GM12873 (cell line): ENCODE results near the gene ATG16L1.

Experiments
- TF ChIP-seq, protein P1 (sequence below): IDR thresholded peaks from 2 replicates; pipeline ENCODE4 v1.5.1; 2012; ENCODE audit warnings: low read depth, mild to moderate bottlenecking, moderate library complexity, low read length, control low read depth; ENCODE audit not compliant: insufficient read depth; ENCODE audit errors: missing control alignments

Gene ATG16L1

DNA sequence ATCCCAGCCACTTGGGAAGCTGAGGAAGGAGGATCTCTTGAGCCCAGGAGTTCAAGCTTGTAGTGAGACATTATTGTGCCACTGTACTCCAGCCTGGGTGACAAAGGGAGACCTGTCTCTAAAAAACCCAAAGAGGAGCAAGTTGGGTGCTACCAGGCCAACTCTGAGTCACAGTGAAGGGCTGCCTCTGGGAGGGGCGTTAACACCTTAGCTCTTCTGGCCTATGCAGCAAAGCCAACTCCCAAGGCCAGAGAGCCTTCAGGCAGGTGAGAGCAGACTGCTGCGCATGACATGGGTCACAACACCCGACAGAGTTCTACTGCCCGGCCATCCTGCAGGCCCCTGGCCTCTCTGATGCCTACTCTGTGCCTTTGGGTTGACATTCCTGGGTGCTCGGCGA, 32.6 kb upstream of the ATG16L1 start:
- TF ChIP-seq, protein P1, sequence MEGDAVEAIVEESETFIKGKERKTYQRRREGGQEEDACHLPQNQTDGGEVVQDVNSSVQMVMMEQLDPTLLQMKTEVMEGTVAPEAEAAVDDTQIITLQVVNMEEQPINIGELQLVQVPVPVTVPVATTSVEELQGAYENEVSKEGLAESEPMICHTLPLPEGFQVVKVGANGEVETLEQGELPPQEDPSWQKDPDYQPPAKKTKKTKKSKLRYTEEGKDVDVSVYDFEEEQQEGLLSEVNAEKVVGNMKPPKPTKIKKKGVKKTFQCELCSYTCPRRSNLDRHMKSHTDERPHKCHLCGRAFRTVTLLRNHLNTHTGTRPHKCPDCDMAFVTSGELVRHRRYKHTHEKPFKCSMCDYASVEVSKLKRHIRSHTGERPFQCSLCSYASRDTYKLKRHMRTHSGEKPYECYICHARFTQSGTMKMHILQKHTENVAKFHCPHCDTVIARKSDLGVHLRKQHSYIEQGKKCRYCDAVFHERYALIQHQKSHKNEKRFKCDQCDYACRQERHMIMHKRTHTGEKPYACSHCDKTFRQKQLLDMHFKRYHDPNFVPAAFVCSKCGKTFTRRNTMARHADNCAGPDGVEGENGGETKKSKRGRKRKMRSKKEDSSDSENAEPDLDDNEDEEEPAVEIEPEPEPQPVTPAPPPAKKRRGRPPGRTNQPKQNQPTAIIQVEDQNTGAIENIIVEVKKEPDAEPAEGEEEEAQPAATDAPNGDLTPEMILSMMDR, result no peak

DNA sequence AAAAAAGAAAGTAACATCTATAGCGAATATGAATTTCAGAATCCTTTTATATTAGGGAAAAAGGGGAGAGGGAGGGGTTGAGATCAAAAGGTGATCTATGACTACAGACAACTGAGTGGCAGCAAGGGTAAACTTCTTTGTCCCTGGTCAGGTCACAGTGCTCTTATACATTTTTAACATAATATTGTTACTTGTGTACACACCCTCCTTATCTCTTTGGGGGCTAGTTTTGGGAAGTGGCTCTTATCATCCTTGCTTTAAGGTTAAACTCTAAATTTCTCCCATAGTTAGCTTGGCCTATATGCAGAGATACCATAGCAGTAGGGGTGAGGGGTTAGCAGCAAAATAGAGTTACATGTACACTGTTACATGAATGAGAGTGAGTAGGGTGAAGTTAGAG, 31.6 kb upstream of the ATG16L1 start:
- TF ChIP-seq, protein P1, result no peak

DNA sequence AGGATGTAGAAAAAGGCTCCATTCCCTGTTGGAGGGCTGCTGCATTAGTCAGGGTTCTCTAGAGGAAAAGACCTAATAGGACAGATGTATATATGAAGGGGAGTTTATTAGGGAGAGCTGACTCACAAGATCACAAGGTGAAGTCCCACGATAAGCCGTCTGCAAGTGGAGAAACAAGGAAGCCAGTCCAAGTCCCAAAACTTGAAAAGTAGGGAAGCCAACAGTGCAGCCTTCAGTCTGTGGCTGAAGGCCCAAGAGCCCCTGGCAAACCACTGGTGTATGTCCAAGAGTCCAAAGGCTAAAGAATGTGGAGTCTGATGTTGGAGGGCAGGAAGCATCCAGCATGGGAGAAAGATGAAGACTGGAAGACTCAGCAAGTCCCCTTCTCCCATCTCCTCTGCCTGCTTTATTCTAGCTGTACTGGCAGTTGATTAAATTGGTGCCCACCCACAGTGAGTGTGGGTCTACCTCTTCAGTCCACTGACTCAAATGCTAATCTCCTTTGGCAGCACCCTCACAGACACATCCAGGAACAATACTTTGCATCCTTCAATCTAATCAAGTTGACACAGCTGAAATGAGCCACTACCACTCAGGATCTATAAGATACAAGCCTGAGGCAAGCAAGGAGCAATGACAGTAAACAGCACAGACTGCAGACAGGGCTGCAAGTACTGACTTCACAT, 30.0 kb upstream of the ATG16L1 start:
- TF ChIP-seq, protein P1, result no peak

DNA sequence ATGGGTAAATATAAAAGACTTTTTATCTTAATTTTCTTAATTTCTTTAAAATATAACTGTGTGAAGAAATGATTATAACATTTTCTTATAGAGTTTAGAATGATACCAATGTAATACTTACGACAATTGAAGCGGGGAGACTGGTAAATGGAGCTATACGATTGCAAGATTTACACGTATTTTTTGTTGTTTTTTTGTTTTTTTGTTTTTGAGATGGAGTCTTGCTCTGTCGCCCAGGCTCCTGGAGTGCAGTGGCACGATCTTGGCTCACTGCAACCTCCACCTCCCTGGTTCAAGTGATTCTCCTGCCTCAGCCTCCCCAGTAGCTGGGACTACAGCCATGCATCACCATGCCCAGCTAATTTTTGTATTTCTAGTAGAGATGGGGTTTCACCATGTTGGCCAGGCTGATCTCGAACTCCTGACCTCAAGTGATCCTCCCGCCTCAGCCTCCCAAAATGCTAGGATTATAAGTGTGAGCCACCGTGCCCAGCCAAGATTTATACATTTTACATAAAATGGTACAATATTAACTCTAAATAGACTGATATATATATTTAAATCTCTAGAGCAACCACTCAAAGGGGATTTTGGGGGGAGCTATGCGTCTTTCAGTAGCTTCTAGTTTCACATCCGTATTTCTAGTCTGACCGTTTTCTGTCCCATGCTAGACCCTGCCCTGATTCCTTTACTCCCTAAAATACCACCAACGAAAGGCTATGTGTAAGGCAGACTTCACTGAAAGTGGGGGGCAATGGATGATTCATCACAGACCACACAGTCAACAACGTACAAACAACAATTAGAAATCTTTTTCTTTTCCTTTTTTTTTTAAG, 28.2 kb upstream of the ATG16L1 start:
- TF ChIP-seq, protein P1, result no peak

DNA sequence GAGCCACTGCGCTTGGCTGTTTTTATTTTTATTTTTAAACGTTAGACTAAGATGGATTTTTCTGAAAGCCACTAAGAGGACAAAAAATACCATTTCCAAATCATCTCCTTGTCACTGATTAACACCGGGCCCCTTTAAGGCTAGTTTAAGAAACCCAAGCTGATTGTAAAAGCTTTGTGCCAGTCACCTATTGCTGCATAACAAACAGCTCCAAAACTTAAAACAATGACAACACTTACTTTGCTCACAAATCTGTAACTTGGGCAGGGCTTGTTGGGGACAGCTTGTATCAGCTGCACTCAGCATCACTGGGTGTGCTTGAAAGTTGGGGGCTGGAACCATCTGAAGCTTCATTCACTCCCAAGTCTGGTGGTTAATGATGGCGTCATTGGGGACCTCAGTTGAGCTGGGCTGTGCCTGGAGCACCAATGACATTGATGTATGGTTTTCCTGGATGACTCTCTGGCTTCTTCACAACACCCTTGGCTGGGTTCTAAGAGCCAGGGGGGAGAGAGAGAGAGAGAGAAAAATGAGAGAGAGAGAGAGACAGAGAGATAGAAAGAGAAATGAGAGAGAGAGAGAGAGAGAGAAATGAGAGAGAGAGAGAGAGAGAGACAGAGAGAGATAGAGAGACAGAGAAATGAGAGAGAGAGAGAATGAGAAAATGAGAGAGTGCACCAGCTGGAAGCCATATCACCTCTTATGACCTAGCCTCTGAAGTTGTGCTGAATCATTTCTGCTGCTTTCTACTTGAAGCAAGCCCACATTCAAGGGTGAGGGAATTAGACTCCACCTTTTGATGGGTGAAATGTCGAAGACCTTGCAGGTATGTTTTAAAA, 26.0 kb upstream of the ATG16L1 start:
- TF ChIP-seq, protein P1, result no peak

DNA sequence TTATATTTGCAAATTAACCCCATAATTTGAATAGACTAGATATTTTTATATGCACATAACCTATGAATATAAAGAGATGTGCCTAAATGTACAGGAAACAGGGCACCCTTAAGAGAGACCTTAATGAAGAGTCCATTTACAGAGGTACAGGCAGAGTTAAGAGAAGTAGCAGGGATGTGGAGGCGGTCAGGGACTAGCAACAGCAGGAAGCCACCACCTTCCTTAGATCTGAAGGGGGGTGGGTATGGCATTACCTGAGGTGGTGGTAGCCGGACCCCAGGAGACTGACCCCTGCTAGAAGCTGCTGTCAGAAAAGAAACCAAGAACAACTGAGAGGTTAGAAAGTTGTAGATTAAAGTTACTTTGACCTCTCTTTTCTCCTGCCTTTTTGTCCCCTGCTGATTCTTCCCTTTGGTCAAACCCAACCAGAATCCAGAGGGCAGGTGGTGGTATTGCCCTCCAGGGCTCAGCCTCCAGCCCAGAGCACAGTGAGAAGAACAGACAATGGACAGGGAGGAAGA, 24.9 kb upstream of the ATG16L1 start:
- TF ChIP-seq, protein P1, result no peak

DNA sequence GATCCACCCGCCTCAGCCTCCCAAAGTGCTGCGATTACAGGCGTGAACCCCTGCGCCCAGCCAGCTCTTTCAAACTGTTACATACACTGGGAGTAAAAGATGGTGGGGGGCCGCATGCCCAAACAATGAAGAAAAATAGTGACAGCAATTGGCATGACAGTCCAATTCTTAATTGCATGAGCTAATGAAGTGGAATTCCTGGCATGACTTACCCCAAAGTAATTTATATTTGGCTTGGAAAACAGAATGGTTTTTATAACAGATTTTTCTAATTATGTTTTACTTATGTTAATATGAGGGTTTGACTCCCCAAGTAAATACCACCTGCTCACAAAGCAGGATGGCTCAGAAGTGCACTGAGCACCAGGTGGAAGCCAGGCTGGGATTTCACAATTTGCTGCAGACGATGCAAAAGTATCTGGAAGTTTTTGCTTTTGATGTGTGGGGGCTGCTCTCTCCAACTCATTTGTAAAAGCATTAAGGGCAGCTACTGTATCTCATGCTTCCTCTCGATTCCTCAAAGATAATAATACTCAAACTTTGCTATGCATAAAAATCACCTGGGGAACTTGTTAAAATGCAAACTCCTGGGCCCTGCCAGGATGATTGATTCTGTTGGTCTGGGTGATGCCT, 24.0 kb upstream of the ATG16L1 start:
- TF ChIP-seq, protein P1, result no peak
